NCI-H524 treated with DMSO at 0.1 percent for 48 hours (cell line): ENCODE results near the gene PODXL2.
"Not testable (repeated sequence)": the region's sequence is repeated elsewhere in the genome, so short reads cannot be mapped to it uniquely, and the experiment has no call there.

ENCODE experiments used
- DNase-seq: peaks from one replicate; lab custom pipeline; 2025; lab: John Stamatoyannopoulos, UW

The PODXL2 gene

DNA sequence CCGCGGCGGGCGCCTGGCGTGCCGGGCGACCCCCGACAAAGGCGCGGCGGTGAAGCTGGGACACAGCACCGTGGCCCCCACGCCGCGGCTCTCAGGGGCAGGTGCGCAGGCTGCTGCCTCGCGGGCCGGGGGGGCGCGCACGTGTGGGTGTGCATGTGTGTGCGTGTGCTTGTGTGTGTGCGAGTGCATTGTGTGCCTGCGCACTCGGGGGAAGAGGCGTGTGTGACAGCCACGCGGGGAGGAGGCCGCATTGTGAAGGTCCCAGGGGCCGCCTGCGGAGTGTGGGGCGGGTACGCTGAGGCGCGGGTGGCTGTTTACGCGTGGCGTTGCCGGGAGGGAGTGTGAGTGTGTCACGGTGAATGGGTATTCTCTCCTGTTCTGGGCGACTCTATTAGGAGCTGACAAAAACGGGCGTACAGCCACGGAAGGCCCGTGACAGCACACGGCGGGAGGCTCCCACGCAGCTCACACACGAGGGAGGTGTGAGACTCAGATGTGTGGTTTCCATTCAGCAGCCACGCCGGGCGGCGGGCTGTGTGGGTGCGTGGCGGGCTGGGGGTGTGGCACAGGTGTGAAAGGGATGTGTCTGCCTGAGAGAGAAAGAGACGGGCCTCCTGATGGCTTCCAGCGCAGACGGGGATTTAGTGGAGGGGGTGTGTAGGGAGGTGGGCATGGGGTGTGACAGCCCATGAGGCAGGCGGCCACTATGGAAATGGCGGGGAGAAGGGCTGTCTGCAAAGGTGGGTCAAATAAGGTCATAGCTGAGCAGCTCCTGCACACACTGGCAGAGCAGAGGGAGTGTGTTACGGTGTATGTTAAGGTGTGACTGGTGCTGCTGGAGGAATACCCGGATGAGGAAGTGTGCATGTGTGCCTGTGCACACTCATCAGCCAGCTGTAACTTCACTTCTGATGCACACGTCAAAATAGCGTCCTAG, 750 bp downstream of the PODXL2 start:
- no peak for DNase-seq

GRCh38 chr3:127630811-127631714, 2.1 kb downstream of the PODXL2 start:
- peak; percentile 72 for DNase-seq

- DNase-seq = no peak
Observed at GRCh38 chr3:127632035-127632820, 3.2 kb downstream of the PODXL2 start.

GRCh38 chr3:127634653-127635052, 5.7 kb downstream of the PODXL2 start:
- DNase-seq = no peak

DNA sequence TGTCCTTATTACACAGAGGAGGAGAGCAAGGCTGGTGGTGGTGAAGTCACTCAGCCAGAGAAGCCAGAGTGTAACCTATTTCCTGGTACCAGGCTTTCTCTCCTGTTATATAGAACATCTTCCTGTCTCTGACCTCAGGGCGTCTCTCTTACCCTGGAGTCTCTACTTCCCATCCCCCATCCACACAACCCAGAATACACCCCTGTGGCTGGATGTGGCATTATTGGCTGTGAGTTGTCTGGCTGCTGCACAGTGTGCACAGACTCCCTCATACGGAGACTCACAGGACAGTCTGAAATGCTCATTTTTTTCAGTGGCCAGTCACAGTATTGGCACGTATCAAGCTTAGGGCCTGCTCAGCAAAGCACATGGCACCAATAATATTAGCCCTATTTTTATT, 8.6 kb downstream of the PODXL2 start:
- no peak for DNase-seq

GRCh38 chr3:127637971-127638370, 9.0 kb downstream of the PODXL2 start:
- no peak for DNase-seq

GRCh38 chr3:127639173-127640041, 10.4 kb downstream of the PODXL2 start:
- DNase-seq = no peak

DNA sequence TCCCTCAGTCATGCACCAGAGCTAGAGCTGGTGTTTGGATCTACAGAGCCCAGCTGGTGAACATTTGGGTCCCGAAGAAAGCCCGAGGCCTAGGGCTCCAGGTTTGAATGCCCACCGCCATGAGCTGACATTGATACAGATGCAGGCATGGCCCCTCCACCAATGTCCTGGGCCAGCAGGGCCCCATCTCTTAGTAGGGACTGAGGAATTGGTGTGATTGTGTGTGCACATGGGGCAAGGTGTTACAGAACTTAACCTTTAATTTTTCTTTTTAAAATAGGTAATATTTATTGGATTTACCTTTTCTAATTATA, 11.0 kb downstream of the PODXL2 start:
- DNase-seq = no peak

- DNase-seq = no peak
Observed at GRCh38 chr3:127644641-127645370, 15.8 kb downstream of the PODXL2 start.

DNA sequence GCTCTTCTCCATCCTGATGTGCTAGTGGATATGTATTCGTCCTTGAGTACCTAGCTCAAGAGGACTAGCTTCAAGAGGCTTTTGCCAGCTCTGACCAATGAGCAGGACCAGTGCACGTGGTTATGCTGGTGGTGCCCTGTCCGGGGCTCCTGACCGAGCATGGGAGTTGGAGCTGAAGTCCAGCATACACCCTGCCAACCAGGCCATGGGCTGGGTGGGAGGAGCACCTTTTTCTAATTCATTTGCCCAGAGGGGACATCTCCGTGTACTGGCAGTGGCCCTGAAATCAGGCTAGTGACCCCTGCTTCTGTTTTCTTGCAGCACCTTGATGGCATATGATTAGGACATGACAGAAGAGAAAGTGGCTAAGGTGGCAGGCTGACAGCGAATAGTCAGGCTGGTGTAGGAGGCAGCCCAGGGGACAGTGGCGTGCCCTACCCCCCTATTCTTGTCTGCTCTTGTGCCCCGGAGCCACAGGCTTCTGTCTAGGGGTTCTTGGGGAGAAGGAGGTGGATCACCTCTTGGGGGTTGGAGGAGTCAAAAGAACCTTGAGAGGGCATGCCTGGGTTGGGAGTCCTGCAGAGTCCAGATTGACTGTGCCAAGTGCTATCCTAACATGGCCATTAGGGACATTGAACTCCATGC, 16.5 kb downstream of the PODXL2 start:
- no peak for DNase-seq

DNA sequence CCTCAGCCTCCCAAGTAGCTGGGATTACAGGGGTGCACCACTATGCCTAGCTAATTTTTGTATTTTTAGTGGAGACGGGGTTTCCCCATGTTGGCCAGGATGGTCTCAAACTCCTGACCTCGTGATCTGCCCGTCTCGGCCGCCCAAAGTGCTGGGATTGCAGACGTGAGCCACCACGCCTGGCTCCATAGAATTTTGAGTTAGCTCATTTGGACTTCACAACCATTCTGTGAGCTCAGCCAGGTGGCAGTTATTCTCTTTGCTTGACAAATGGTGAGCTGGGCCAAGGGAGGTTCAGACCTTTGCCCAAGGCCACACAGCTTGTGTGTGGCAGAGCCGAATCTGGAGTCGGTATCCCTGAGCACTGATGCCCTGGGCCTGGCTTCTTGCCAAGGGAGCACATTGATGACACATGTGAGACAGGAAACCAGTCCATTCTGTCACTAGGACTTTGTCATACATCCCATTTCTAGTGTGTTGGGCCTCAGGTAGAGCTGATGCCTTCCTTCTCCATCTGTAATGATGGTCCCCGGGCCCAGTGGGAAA, 17.6 kb downstream of the PODXL2 start:
- no peak for DNase-seq

GRCh38 chr3:127647166-127647844, 18.3 kb downstream of the PODXL2 start:
- DNase-seq = no peak

DNA sequence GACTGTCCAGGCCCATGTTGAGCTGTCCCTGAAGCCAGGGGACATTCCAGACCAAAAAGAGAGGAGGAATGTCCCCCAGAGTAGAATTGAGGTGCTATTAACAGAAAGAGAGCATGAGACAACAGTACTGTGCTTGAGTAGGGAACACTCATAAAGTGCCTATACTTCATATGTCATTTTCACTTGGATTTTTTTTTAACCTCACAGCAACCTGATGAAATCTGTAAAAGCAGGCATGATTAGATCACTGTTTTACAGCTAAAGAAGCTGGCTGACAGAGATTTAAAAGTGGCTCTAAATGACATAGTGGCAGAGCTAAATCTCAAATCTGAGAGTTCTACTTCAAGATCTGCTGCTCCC, 18.8 kb downstream of the PODXL2 start:
- DNase-seq = no peak

DNA sequence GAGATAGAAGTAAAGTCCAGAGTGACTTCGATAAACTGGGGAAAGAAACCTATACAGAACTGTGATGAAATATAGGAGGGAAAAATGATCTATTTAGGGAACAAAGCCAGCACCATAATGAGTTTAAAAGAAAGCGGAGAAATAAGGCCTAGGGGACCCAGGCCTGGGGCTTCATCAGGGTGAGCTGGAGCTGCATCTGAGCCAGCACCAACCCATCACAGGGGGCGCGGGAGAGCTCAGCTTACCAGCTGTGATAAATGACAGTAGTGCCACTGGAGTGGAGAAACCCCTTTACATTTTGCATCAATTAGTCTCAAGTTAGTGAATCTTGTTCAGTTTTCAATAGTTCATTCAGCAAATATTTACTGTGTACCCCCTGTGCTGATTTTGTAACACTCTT, 21.3 kb downstream of the PODXL2 start:
- no peak for DNase-seq

GRCh38 chr3:127651516-127652172, 22.7 kb downstream of the PODXL2 start:
- no peak for DNase-seq

DNA sequence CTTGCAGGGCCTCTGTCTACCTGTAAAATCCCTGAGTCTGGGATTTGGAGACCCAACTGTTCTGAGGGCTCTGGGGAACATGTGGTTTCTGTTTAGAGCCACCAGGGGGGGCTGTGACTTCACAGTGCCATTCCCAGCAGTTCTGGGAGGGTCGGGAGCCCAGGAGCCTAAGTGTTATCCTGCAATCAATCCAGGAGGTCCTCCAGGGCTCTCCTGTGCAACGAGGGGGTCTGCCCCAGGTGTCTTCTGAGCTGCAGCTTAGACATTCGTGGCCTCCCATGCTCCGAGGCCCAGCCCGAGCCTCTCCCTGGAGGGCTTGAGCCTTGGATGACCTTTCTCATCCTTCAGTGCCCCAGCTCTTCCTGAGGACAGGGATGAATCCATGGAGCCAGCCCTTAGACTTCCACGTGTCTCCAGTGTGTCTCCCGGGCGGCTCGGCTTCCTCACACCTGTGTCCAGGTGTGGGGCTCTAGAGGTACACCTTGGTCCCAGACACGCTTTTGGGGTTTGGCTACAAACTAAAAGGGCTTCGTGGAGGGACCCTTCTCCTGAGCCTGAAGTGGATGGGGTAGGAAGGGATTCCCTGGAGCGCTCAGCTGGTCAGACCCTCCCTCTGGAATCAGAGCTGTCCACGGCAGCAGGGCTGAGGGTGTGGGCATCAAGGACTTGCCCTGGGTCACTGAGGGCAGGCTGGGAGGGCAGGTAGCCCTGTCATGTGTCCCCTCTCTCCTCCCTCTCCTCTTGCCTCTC, 23.4 kb downstream of the PODXL2 start:
- DNase-seq = peak; percentile 18

GRCh38 chr3:127654374-127654773, 25.4 kb downstream of the PODXL2 start:
- no peak for DNase-seq

DNA sequence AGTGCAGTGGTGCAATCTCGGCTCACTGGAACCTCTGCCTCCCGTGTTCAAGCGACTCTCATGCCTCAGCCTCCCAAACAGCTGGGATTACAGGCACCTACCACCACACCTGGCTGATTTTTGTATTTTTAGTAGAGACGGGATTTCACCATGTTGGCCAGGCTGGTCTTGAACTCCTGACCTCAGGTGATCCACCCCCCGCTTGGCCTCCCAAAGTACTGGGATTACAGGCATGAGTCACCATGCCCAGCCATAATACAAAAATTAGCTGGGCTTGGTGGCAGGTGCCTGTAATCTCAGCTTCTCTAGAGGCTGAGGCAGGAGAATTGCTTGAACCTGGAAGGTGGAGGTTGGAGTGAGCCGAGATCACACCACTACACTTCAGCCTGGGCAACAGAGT, 26.0 kb downstream of the PODXL2 start:
- not testable (repeated sequence) for DNase-seq
